Liver (tissue), 9 donors: ENCODE results near the gene TAS2R16. TPM values are rescaled to one million over a fixed set of nuclear protein-coding genes. Genes with fewer than 3 reads are reported as not detected.

Experiments used
- DNase-seq: peaks from one replicate; pipeline ENCODE4 v3.0.0-alpha.2; 2017; ENCODE audit warnings: low spot score
- H3K27ac ChIP-seq, 2 donors: one replicate each; pipeline ENCODE4 v1.7.0; 2013; ENCODE audit warnings: inconsistent platforms in 2 of 2, low read length in 2 of 2, control low read depth in 1 of 2, low read depth in 1 of 2, mild to moderate bottlenecking in 1 of 2
- H3K27me3 ChIP-seq, 4 donors: one replicate each; pipeline versions ENCODE4 v1.6.1 to v1.7.0; 2013; ENCODE audit warnings: low read length in 3 of 4, inconsistent platforms in 1 of 4, mild to moderate bottlenecking in 1 of 4, moderate library complexity in 1 of 4; ENCODE audit not compliant: control insufficient read depth in 4 of 4, insufficient read depth in 4 of 4
- H3K36me3 ChIP-seq, 4 donors: one replicate each; pipeline versions ENCODE4 v1.6.1 to v1.7.0; 2013; ENCODE audit warnings: low read length in 3 of 4, mild to moderate bottlenecking in 3 of 4, low read depth in 1 of 4, moderate library complexity in 1 of 4; ENCODE audit not compliant: control insufficient read depth in 4 of 4, insufficient read depth in 3 of 4
- H3K4me1 ChIP-seq, 4 donors: one replicate each; pipeline versions ENCODE4 v1.6.1 to v1.7.0; 2013; ENCODE audit warnings: low read length in 3 of 4, mild to moderate bottlenecking in 3 of 4, moderate library complexity in 1 of 4; ENCODE audit not compliant: control insufficient read depth in 4 of 4, insufficient read depth in 4 of 4
- H3K4me3 ChIP-seq, 3 donors: one replicate each; pipeline versions ENCODE4 v1.6.1 to v1.7.0; 2013; ENCODE audit warnings: low read length in 3 of 3, control low read depth in 1 of 3, low read depth in 1 of 3, mild to moderate bottlenecking in 1 of 3
- H3K9ac ChIP-seq, 2 donors: one replicate each; pipeline ENCODE4 v1.7.0; 2013; ENCODE audit warnings: low read length in 2 of 2, mild to moderate bottlenecking in 2 of 2, moderate library complexity in 2 of 2, control low read depth in 1 of 2, low read depth in 1 of 2
- H3K9me3 ChIP-seq, 4 donors: one replicate each; pipeline versions ENCODE4 v1.6.1 to v1.7.0; 2013; ENCODE audit warnings: low read length in 3 of 4; ENCODE audit not compliant: control insufficient read depth in 4 of 4
- EGR1 ChIP-seq, 2 donors: IDR thresholded peaks; 2 replicates each; pipeline ENCODE4 v1.6.1; 2016 to 2018; ENCODE audit warnings: antibody characterized with exemption in 2 of 2, low read depth in 2 of 2
- FOXA1 ChIP-seq: IDR thresholded peaks from 2 replicates; pipeline ENCODE4 v1.6.1; 2016; ENCODE audit warnings: antibody characterized with exemption
- FOXA2 ChIP-seq: IDR thresholded peaks from 2 replicates; pipeline ENCODE4 v1.6.1; 2016; ENCODE audit warnings: antibody characterized with exemption
- GABPA ChIP-seq, 2 donors: IDR thresholded peaks in 1 of 2; conservative IDR thresholded peaks in 1 of 2; 2 replicates each; pipeline ENCODE4 v1.6.1; 2016; ENCODE audit warnings: antibody characterized with exemption in 2 of 2, mild to moderate bottlenecking in 1 of 2, moderate library complexity in 1 of 2
- HNF4A ChIP-seq, 2 donors: conservative IDR thresholded peaks; 2 replicates each; pipeline ENCODE4 v1.6.1; 2016; ENCODE audit warnings: antibody characterized with exemption in 2 of 2, mild to moderate bottlenecking in 2 of 2
- HNF4G ChIP-seq: IDR thresholded peaks from 2 replicates; pipeline ENCODE4 v1.6.1; 2016; ENCODE audit warnings: antibody characterized with exemption
- JUND ChIP-seq, 2 donors: IDR thresholded peaks; 2 replicates each; pipeline ENCODE4 v1.6.1; 2016; ENCODE audit warnings: antibody characterized with exemption in 2 of 2
- NR2F2 ChIP-seq: IDR thresholded peaks from 2 replicates; pipeline ENCODE4 v1.6.1; 2016; ENCODE audit warnings: antibody characterized with exemption
- RAD21 ChIP-seq, 2 donors: IDR thresholded peaks; 2 replicates each; pipeline ENCODE4 v1.6.1; 2016; ENCODE audit warnings: antibody characterized with exemption in 2 of 2, mild to moderate bottlenecking in 2 of 2
- RXRA ChIP-seq, 2 donors: IDR thresholded peaks; 2 replicates each; pipeline ENCODE4 v1.6.1; 2017 to 2018; ENCODE audit warnings: antibody characterized with exemption in 2 of 2, mild to moderate bottlenecking in 1 of 2
- SP1 ChIP-seq: IDR thresholded peaks from 2 replicates; pipeline ENCODE4 v1.6.1; 2018; ENCODE audit warnings: antibody characterized with exemption, mild to moderate bottlenecking
- TAF1 ChIP-seq: conservative IDR thresholded peaks from 2 replicates; pipeline ENCODE4 v1.6.1; 2016; ENCODE audit warnings: antibody characterized with exemption, mild to moderate bottlenecking
- YY1 ChIP-seq: IDR thresholded peaks from 2 replicates; pipeline ENCODE4 v1.6.1; 2016; ENCODE audit warnings: antibody characterized with exemption, mild to moderate bottlenecking
- WGBS: extraction: QIAGEN DNeasy Blood & Tissue Kit; methylation state at CpG from one replicate; pipeline ENCODE4 v1.1.7; 2013; 5-methylcytosine and 5-hydroxymethylcytosine counted together
- polyA plus RNA-seq, 2 donors: library from polyadenylated mRNA; stranded (reverse) in 1 of 2; unstranded in 1 of 2; fragments of 200-250 nt in 1 of 2; fragments of >200 nt in 1 of 2; fragmentation: Nextera tagmentation in 1 of 2; extraction: Ambion mirVana in 1 of 2; gene quantifications; one replicate each; pipeline versions ENCODE4 v1.2.1 to v1.2.3, GENCODE V29; 2013 to 2015
- total RNA-seq, 2 donors: library from RNA; depleted of rRNA; stranded (reverse); fragments of >200 nt; gene quantifications; one replicate each; pipeline ENCODE4 v1.2.3, GENCODE V29; 2014
- TF ChIP-seq, protein P1 (sequence below): IDR thresholded peaks from 2 replicates; pipeline ENCODE4 v1.6.1; 2016; ENCODE audit warnings: antibody characterized with exemption, mild to moderate bottlenecking
- TF ChIP-seq, protein P2 (sequence below): fragments of 150-350 bp; IDR thresholded peaks from 2 replicates; pipeline ENCODE4 v1.5.1; 2017; ENCODE audit warnings: improper control_type of control experiment, low read depth, low read length; ENCODE audit not compliant: missing input control
- TF ChIP-seq, protein P3 (sequence below): IDR thresholded peaks from 2 replicates; pipeline ENCODE4 v1.6.1; 2016; ENCODE audit warnings: antibody characterized with exemption
- TF ChIP-seq, protein P4 (sequence below): IDR thresholded peaks from 2 replicates; pipeline ENCODE4 v1.6.1; 2016; ENCODE audit warnings: antibody characterized with exemption
- TF ChIP-seq, protein P5 (sequence below): IDR thresholded peaks from 2 replicates; pipeline ENCODE4 v1.6.1; 2016; ENCODE audit warnings: antibody characterized with exemption
- donor health status: healthy.
- donor health status: healthy.
- donor health status: healthy.
- donor health status: healthy.
- donor health status: healthy.

The TAS2R16 gene
- total and polyA plus RNA-seq, 4 donors = not detected

DNA sequence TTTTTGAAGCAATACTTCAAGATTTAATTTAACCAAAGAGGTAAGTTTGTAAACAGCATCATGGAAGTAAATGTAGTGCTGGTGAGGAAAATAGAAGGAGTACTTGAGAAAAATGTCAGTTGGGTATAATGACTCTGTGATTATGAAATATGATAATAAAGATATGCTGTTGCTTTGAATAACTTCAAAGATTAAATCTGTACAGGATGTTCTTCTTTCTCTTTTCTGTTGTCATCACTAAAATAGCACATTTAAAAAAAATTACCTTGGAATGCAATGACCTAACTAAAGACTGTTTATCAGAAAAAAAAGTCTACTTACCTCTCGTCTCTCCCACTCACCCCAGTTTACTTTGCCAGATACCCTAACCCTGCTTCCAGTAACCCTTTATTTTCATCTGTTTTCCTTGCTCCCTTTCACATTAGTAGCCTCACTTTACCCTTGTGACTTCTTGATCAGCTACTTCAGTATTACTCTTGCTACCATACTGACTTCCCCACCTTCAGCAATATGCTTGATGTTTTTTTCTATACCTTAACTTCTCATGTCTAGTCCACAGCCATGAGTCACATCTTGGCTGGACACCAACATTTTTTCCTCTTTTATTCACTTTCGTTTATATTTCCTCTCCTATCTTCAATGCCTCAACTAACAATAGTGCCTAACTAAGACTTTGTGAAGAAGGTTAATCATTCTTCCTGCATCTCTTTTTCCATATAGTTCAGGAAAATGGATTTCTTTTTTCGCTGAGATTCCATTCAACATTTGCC is 29.7 kb upstream of the TAS2R16 start:
- no peaks in the 10 kb centered on the region for H3K4me1 ChIP-seq
- H3K9ac ChIP-seq = no peak overlapping the region
- H3K27me3 ChIP-seq = no peaks in the 10 kb centered on the region
- no peaks in the 10 kb centered on the region for H3K36me3 ChIP-seq
- TF ChIP-seq, protein P1, sequence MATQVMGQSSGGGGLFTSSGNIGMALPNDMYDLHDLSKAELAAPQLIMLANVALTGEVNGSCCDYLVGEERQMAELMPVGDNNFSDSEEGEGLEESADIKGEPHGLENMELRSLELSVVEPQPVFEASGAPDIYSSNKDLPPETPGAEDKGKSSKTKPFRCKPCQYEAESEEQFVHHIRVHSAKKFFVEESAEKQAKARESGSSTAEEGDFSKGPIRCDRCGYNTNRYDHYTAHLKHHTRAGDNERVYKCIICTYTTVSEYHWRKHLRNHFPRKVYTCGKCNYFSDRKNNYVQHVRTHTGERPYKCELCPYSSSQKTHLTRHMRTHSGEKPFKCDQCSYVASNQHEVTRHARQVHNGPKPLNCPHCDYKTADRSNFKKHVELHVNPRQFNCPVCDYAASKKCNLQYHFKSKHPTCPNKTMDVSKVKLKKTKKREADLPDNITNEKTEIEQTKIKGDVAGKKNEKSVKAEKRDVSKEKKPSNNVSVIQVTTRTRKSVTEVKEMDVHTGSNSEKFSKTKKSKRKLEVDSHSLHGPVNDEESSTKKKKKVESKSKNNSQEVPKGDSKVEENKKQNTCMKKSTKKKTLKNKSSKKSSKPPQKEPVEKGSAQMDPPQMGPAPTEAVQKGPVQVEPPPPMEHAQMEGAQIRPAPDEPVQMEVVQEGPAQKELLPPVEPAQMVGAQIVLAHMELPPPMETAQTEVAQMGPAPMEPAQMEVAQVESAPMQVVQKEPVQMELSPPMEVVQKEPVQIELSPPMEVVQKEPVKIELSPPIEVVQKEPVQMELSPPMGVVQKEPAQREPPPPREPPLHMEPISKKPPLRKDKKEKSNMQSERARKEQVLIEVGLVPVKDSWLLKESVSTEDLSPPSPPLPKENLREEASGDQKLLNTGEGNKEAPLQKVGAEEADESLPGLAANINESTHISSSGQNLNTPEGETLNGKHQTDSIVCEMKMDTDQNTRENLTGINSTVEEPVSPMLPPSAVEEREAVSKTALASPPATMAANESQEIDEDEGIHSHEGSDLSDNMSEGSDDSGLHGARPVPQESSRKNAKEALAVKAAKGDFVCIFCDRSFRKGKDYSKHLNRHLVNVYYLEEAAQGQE = no peak
- no peak for TF ChIP-seq SP1
- TF ChIP-seq RAD21 (IDR thresholded peaks at IDR 0.05) = no peak
- TF ChIP-seq FOXA2 = no peak
- no peak for TF ChIP-seq GABPA (IDR thresholded peaks at IDR 0.05 in 1 of 2, conservative IDR thresholded peaks at IDR 0.05 in 1 of 2)
- no peak for TF ChIP-seq TAF1
- no peak for TF ChIP-seq HNF4A (conservative IDR thresholded peaks at IDR 0.05)
- TF ChIP-seq HNF4G = no peak
- no peak for TF ChIP-seq NR2F2
- no peak for TF ChIP-seq JUND (IDR thresholded peaks at IDR 0.05)
- DNase-seq = no peak
- WGBS = 50% methylated on average over 3 of the region's 3 CpGs
- no peaks in the 10 kb centered on the region for H3K9me3 ChIP-seq
- H3K4me3 ChIP-seq = no peak overlapping the region
- H3K27ac ChIP-seq = no peak overlapping the region

DNA sequence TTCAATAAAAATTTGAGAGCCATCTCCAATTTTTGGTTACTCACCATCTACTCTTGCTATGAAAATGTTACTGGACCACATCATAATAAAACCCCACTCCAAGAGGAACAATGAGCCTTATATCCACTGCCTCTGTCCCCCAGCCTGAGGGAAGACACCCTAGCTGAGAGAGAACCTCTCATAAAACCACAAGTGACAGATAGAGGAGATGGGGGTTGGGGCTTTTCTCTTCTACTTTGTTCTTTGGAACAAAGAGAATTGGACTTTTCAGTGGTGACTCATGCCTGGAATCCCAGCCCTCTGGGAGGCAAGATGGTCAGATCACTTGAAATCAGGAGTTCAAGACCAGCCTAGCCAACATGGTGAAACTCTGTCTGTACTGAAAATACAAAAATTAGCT is 27.6 kb upstream of the TAS2R16 start:
- TF ChIP-seq RXRA (IDR thresholded peaks at IDR 0.05) (no peak), NR2F2 (no peak), SP1 (no peak), HNF4G (no peak), EGR1 (IDR thresholded peaks at IDR 0.05; ENCODE audit: low read depth in 2 of 2) (no peak), FOXA2 (no peak), HNF4A (conservative IDR thresholded peaks at IDR 0.05) (no peak), YY1 (no peak), FOXA1 (no peak), GABPA (IDR thresholded peaks at IDR 0.05 in 1 of 2, conservative IDR thresholded peaks at IDR 0.05 in 1 of 2) (no peak), JUND (IDR thresholded peaks at IDR 0.05) (no peak), RAD21 (IDR thresholded peaks at IDR 0.05) (no peak), TAF1 (no peak)
- TF ChIP-seq, protein P2, sequence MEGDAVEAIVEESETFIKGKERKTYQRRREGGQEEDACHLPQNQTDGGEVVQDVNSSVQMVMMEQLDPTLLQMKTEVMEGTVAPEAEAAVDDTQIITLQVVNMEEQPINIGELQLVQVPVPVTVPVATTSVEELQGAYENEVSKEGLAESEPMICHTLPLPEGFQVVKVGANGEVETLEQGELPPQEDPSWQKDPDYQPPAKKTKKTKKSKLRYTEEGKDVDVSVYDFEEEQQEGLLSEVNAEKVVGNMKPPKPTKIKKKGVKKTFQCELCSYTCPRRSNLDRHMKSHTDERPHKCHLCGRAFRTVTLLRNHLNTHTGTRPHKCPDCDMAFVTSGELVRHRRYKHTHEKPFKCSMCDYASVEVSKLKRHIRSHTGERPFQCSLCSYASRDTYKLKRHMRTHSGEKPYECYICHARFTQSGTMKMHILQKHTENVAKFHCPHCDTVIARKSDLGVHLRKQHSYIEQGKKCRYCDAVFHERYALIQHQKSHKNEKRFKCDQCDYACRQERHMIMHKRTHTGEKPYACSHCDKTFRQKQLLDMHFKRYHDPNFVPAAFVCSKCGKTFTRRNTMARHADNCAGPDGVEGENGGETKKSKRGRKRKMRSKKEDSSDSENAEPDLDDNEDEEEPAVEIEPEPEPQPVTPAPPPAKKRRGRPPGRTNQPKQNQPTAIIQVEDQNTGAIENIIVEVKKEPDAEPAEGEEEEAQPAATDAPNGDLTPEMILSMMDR = no peak
- TF ChIP-seq, protein P3, sequence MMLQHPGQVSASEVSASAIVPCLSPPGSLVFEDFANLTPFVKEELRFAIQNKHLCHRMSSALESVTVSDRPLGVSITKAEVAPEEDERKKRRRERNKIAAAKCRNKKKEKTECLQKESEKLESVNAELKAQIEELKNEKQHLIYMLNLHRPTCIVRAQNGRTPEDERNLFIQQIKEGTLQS = no peak
- TF ChIP-seq, protein P1 = no peak
- TF ChIP-seq, protein P4, sequence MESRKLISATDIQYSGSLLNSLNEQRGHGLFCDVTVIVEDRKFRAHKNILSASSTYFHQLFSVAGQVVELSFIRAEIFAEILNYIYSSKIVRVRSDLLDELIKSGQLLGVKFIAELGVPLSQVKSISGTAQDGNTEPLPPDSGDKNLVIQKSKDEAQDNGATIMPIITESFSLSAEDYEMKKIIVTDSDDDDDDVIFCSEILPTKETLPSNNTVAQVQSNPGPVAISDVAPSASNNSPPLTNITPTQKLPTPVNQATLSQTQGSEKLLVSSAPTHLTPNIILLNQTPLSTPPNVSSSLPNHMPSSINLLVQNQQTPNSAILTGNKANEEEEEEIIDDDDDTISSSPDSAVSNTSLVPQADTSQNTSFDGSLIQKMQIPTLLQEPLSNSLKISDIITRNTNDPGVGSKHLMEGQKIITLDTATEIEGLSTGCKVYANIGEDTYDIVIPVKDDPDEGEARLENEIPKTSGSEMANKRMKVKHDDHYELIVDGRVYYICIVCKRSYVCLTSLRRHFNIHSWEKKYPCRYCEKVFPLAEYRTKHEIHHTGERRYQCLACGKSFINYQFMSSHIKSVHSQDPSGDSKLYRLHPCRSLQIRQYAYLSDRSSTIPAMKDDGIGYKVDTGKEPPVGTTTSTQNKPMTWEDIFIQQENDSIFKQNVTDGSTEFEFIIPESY = no peak
- TF ChIP-seq, protein P5, sequence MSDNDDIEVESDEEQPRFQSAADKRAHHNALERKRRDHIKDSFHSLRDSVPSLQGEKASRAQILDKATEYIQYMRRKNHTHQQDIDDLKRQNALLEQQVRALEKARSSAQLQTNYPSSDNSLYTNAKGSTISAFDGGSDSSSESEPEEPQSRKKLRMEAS = no peak
- H3K4me1 ChIP-seq = no peaks in the 10 kb centered on the region
- DNase-seq = no peak
- H3K9ac ChIP-seq = no peak overlapping the region
- no peaks in the 10 kb centered on the region for H3K9me3 ChIP-seq
- no peak overlapping the region for H3K4me3 ChIP-seq
- no peak overlapping the region for H3K27ac ChIP-seq
- H3K36me3 ChIP-seq = no peaks in the 10 kb centered on the region
- no peaks in the 10 kb centered on the region for H3K27me3 ChIP-seq
